Measurements from ENCODE around the gene HECTD2.
"Not testable (repeated sequence)": the region's sequence is repeated elsewhere in the genome, so short reads cannot be mapped to it uniquely, and the experiment has no call there.

HECTD2 gene

GRCh38 chr10:91479583-91479982 is 69.4 kb downstream of the HECTD2 start:
- FAIRE-seq = peak; percentile 84

GRCh38 chr10:91487911-91488582 is 77.9 kb downstream of the HECTD2 start:
- FAIRE-seq = no peak

- peak; percentile 95 for FAIRE-seq
These were observed 83.2 kb downstream of the HECTD2 start for GRCh38 chr10:91493313-91493712.

GRCh38 chr10:91495402-91495801 is 85.3 kb downstream of the HECTD2 start:
- no peak for FAIRE-seq

- no peak for FAIRE-seq
These were observed 85.9 kb downstream of the HECTD2 start for GRCh38 chr10:91496016-91496415.

- no peak for FAIRE-seq
These were observed 101.6 kb downstream of the HECTD2 start for GRCh38 chr10:91511549-91512330.

- FAIRE-seq = no peak
These were observed 102.3 kb downstream of the HECTD2 start for GRCh38 chr10:91512458-91512857.

- FAIRE-seq = peak; percentile 11
These were observed 103.7 kb downstream of the HECTD2 start for GRCh38 chr10:91513598-91514424.

GRCh38 chr10:91514787-91515186 is 104.6 kb downstream of the HECTD2 start:
- no peak for FAIRE-seq

- FAIRE-seq = no peak
These were observed 107.2 kb downstream of the HECTD2 start for GRCh38 chr10:91517394-91517793.

- no peak for FAIRE-seq
These were observed 109.9 kb downstream of the HECTD2 start for GRCh38 chr10:91519899-91520514.

GRCh38 chr10:91520661-91521060 is 110.5 kb downstream of the HECTD2 start:
- FAIRE-seq = no peak

GRCh38 chr10:91521439-91521838 is 111.3 kb downstream of the HECTD2 start:
- FAIRE-seq = no peak

GRCh38 chr10:91525896-91526712 is 116.0 kb downstream of the HECTD2 start:
- no peak for FAIRE-seq

GRCh38 chr10:91528080-91528479 is 117.9 kb downstream of the HECTD2 start:
- FAIRE-seq = no peak

- no peak for FAIRE-seq
These were observed 118.6 kb downstream of the HECTD2 start for GRCh38 chr10:91528768-91529167.

GRCh38 chr10:91534789-91535188 is 124.6 kb downstream of the HECTD2 start:
- not testable (repeated sequence) for FAIRE-seq

- FAIRE-seq = no peak
These were observed 126.0 kb downstream of the HECTD2 start for GRCh38 chr10:91536111-91536510.

GRCh38 chr10:91536733-91537132 is 126.6 kb downstream of the HECTD2 start:
- no peak for FAIRE-seq

GRCh38 chr10:91537614-91538383 is 127.7 kb downstream of the HECTD2 start:
- no peak for FAIRE-seq

- no peak for FAIRE-seq
These were observed 129.8 kb downstream of the HECTD2 start for GRCh38 chr10:91539930-91540329.
